ENCODE results near the gene PTMS.

- no peak for TF ChIP-seq PHF21A (IDR thresholded peaks at IDR 0.05; ENCODE audit: borderline replicate concordance, low read depth)
- no peak for TF ChIP-seq ELF1 (tag; IDR thresholded peaks at IDR 0.05)
- no peak for TF ChIP-seq CREM (IDR thresholded peaks at IDR 0.05; ENCODE audit: low read depth)
- TF ChIP-seq E2F4 (CRISPR knock-in tag; IDR thresholded peaks at IDR 0.05; ENCODE audit: low read depth) = no peak
- TF ChIP-seq ARNT (IDR thresholded peaks at IDR 0.05) = no peak
- no peak for TF ChIP-seq RUNX1 (IDR thresholded peaks at IDR 0.05; ENCODE audit: low read depth)
- TF ChIP-seq POLR2A (conservative IDR thresholded peaks at IDR 0.05) = no peak
- TF ChIP-seq CHD1 (IDR thresholded peaks at IDR 0.05; ENCODE audit: low read length) = no peak
- no peak for TF ChIP-seq HDAC6 (IDR thresholded peaks at IDR 0.05; ENCODE audit: low read depth, low read length)
- no peak for TF ChIP-seq CBX2 (IDR thresholded peaks at IDR 0.05; ENCODE audit: insufficient read depth, low read length, poor library complexity, severe bottlenecking)
- TF ChIP-seq ARID1B (IDR thresholded peaks at IDR 0.05) = no peak
Observed at GRCh38 chr12:6813363-6813762, 47.2 kb downstream of the PTMS start.

Measured in K562 (cell line).